Measurements from ENCODE around the gene TCF12.

- TF ChIP-seq CTCF (IDR thresholded peaks at IDR 0.05) = no peak
- TF ChIP-seq POLR2A (IDR thresholded peaks at IDR 0.05) = no peak
Measured at GRCh38 chr15:57053470-57053869, 135.0 kb downstream of the TCF12 start.
